Neutrophil (primary cell): Measurements from ENCODE around the gene SUSD1.
A peak's percentile ranks its signal among the peaks of the same experiment; 100 is the strongest.

ENCODE experiments used
- H3K27ac ChIP-seq: fragments of 200-600 bp; sonication (generic); 2 replicates; pipeline ENCODE4 v1.5.1; 2016; ENCODE audit warnings: mild to moderate bottlenecking, moderate library complexity
- H3K27me3 ChIP-seq: fragments of 200-600 bp; sonication (generic); 2 replicates; pipeline ENCODE4 v1.6.0; 2016; ENCODE audit warnings: mild to moderate bottlenecking
- H3K36me3 ChIP-seq: fragments of 200-600 bp; sonication (generic); 2 replicates; pipeline ENCODE4 v1.5.1; 2017
- H3K4me1 ChIP-seq, 2 experiments: fragments of 200-600 bp in 1 of 2; sonication (generic) in 1 of 2; 1 replicate in 1 of 2; 2 replicates in 1 of 2; pipeline versions ENCODE4 v1.5.1 to v1.6.1; 2013 to 2016; ENCODE audit warnings: low read depth in 1 of 2, low read length in 1 of 2, mild to moderate bottlenecking in 1 of 2, moderate library complexity in 1 of 2; ENCODE audit not compliant: control insufficient read depth in 1 of 2, insufficient read depth in 1 of 2
- H3K4me3 ChIP-seq, 2 experiments: fragments of 200-600 bp in 1 of 2; sonication (generic) in 1 of 2; 1 replicate in 1 of 2; 2 replicates in 1 of 2; pipeline ENCODE4 v1.5.1; 2013 to 2016; ENCODE audit warnings: low read depth in 1 of 2, low read length in 1 of 2, mild to moderate bottlenecking in 1 of 2, moderate library complexity in 1 of 2
- H3K9me3 ChIP-seq: fragments of 200-600 bp; sonication (generic); 2 replicates; pipeline ENCODE4 v1.5.1; 2016
- TF ChIP-seq, protein P1 (sequence below): fragments of 200-600 bp; sonication (generic); IDR thresholded peaks from 2 replicates; pipeline ENCODE4 v1.5.1; 2016; ENCODE audit warnings: antibody characterized with exemption

The SUSD1 gene

GRCh38 chr9:112104401-112104800, 70.7 kb downstream of the SUSD1 start:
- Histone ChIP-seq H3K27ac (no peak overlapping the region), H3K27me3 (no peaks in the 10 kb centered on the region)
- TF ChIP-seq, protein P1, sequence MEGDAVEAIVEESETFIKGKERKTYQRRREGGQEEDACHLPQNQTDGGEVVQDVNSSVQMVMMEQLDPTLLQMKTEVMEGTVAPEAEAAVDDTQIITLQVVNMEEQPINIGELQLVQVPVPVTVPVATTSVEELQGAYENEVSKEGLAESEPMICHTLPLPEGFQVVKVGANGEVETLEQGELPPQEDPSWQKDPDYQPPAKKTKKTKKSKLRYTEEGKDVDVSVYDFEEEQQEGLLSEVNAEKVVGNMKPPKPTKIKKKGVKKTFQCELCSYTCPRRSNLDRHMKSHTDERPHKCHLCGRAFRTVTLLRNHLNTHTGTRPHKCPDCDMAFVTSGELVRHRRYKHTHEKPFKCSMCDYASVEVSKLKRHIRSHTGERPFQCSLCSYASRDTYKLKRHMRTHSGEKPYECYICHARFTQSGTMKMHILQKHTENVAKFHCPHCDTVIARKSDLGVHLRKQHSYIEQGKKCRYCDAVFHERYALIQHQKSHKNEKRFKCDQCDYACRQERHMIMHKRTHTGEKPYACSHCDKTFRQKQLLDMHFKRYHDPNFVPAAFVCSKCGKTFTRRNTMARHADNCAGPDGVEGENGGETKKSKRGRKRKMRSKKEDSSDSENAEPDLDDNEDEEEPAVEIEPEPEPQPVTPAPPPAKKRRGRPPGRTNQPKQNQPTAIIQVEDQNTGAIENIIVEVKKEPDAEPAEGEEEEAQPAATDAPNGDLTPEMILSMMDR = no peak

DNA sequence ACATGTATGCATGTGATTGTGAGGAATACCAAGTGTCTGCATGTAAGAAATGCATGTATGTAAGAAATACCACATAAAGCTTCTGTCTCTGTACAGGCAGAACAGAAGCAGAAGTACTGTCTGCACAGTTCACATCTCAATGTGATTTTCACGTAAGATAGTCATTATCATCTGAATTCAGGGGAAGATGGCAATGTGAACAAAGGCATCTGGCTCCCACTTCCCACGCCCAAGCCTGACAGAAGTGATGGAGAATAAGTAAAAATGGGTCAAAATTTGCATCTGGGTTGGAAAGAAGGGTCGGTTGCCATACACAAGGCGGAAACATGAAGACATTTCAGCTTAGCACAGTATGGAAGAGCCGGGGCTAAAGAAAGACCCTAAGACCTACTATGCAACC, 71.7 kb downstream of the SUSD1 start:
- H3K4me3 ChIP-seq = no peak overlapping the region
- no peak overlapping the region for H3K27ac ChIP-seq
- H3K27me3 ChIP-seq = no peaks in the 10 kb centered on the region
- TF ChIP-seq, protein P1 = no peak
- H3K9me3 ChIP-seq = no peaks in the 10 kb centered on the region
- no peaks in the 10 kb centered on the region for H3K36me3 ChIP-seq
- H3K4me1 ChIP-seq = peaks cover 5 to 7% of the 10 kb centered on the region in 2 experiments

More at GRCh38 chr9:112104401-112104800, 70.7 kb downstream of the SUSD1 start:
- H3K36me3 ChIP-seq = peaks cover 1% of the 10 kb centered on the region
- no peak overlapping the region for H3K4me3 ChIP-seq
- peaks cover 5 to 7% of the 10 kb centered on the region in 2 experiments for H3K4me1 ChIP-seq
- no peaks in the 10 kb centered on the region for H3K9me3 ChIP-seq

DNA sequence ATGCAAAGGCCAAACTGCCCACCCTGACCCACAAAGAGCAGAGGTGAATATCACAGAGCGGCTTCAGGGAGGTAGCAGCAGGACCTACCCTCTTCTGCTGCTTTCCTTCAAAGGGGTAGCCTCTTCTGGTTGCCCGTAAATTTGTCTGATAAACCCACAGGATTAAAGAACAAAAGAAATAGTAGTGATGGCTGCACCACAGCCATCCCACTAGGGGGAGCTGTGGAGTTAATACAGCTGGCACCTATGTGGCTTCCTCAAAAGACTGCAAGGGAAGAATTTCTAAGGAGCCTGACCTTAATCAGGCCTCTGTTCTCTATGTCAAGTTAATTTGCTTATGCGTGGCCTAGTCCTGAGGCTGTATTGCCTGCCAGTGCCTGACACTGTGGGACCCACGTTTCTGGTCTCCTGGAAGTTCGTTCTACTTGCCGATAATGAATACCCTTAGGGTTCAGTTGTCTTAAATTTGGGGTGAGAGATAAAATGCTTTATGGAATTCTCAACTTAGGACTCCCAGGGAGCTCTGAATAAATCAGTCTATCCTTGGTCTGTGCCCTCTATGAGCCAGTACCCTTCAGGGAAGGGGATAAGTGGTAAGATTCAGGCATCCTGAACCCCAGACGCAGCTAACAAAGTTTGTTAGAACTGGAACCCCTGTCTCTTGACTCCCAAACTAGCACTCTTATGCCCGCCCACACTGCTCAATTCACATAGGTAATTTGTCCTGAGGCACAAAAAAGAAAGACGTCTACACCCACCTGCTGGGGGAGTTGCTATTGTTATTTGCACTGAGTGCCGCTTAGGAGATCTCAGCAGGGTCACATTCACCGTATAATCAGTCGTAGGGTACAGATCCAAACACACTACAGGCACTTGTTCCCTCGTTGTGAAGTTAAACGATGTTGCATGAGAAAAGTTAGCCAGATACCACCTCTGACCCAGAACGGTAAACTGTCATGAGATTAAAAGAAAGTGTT, 77.1 kb downstream of the SUSD1 start:
- Histone ChIP-seq H3K4me3 (no peak overlapping the region), H3K9me3 (no peaks in the 10 kb centered on the region), H3K27me3 (no peaks in the 10 kb centered on the region), H3K36me3 (no peaks in the 10 kb centered on the region), H3K4me1 (no peaks in the 10 kb centered on the region), H3K27ac (no peak overlapping the region)
- TF ChIP-seq, protein P1 = peak; percentile 88

DNA sequence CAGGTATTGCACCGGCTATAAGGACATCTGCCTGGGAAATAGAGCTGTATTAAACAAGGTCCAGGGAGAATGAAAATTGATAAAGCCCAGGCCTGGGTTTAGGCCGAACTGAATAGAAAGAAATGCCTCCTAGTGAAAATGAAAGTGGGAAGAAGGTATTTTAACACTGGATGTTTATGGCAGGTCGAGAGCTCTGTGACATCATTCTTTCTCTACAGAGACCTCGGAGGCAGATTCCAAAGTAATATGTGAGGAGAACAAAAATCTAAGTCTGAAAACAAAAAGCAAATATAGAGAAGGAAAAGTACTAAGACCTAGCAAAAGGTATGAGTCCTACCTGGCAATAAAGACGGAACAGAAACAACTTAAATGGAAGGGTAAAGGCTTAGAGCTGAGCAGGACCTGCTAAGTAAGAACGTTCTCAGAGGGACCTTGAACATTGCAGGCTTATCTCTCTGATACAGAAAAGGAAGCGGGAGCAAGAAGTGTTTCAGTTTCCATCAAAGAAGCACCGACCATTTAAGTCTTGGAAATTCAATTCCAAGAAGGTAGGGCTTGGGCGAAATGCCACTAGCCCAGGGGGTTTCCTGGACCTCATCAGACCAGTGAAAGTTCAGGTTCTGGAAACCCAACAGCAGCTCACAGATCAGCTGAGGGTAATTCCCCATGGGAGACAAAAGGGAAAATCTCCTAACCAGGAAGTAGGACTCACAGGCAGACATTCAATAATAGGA, 80.0 kb downstream of the SUSD1 start:
- Histone ChIP-seq H3K27me3 (no peaks in the 10 kb centered on the region), H3K27ac (no peak overlapping the region), H3K4me3 (no peak overlapping the region), H3K36me3 (peaks cover 8% of the 10 kb centered on the region), H3K4me1 (no peaks in the 10 kb centered on the region), H3K9me3 (no peaks in the 10 kb centered on the region)
- TF ChIP-seq, protein P1 = no peak

- no peaks in the 10 kb centered on the region for H3K27me3 ChIP-seq
- TF ChIP-seq, protein P1 = no peak
- H3K36me3 ChIP-seq = peaks cover 8% of the 10 kb centered on the region
- H3K4me3 ChIP-seq = no peak overlapping the region
- no peaks in the 10 kb centered on the region for H3K4me1 ChIP-seq
- H3K9me3 ChIP-seq = no peaks in the 10 kb centered on the region
- no peak overlapping the region for H3K27ac ChIP-seq
Measured at GRCh38 chr9:112094241-112094640, 80.9 kb downstream of the SUSD1 start.
